NCI-H526 (cell line): ENCODE data around the gene RAB22A.

Experiments used
- DNase-seq, 2 experiments: peaks; one replicate each; lab custom pipeline; 2025; lab: John Stamatoyannopoulos, UW

The RAB22A gene

DNA sequence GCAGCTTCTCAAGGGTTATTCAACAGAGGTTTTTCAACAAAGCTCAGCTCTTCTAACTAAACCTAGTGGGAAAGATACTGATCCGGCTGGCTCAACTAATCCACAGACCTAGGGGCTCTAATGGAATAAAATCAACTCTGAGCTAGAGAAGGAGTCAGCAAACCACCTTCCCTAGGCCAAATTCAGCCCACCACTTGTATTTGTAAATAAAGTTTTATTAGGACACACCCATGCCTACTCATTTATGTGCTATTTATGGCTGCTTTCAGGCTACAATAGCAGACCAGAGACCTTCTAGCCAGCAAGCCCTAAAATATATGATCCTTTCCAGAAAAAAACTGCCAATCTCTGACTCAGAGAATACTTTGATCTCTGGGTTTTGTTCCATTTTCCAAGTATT, 6.0 kb upstream of the RAB22A start:
- no peak for DNase-seq

DNA sequence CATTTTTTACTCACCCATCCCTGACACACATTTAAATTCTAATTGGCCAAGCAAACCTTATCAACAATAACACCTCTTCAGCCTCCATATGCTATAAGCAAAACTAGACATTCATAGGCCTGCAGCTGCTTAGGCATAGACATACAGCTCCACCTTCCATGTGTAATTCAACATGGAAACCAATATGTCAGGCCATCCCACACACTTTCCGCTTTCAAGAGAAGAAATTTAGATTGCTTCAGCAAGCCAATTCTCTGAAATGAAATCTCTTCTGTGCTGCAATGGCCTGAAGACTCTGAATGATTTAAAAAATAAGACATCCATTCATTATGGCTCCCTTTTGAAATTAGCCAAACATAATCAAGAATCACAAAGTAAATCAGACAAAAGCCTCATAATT, 4.5 kb upstream of the RAB22A start:
- no peak for DNase-seq

DNA sequence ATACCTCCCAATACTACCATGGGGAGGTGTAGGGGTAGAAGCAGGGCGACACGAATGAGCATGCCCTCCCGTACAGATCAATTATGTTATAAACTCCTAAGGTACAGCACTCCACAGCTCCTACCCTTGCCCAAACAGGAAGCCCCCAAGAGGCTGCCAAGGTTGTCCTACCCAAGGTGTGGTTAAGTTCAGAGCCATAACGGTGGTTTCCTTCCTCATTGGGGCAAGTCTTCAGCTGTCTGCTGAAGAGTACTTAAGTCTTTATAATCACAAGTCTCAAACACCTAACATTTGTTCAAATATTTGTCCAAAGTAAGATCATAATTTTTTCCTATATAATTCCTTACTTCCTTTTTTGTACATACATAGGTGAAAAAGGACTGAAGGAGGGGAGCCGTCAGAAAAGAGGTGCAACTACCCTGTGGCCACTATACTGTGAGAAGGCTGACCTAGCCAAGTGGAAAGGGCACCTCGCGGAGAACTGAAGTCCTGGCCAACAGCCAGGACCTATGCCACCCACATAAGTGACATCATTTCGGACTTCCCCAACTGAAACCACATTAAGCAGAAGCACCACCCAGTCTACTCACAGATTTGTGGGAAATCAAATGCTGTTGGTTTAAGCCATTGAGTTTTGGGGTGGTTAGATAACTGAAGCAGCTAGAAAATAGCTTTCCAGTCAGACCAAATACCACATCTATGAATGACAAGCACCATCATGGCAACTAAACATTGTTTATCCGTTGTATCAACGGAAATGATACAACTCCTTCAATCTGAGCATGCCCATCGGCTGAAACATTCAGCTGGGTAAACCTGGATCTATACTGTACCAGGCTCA, 2.9 kb upstream of the RAB22A start:
- DNase-seq, result no peak

DNA sequence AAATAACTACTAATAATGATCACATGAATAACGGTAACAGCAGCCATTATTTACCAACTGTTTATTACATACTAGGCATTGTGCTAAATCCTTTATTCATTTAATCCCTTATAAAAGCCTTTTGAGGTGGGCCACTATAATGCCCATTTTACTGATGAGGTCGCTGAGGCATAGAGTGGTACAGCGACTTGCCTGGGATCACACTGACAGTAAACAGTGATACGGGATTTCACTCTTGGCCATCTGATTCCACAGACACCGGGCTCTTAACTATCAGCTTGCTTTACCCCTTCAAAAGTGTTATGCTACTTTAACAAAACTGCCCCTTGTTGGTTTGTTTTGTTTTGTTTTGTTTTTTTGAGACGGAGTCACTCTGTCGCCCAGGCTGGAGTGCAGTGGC, 2.2 kb upstream of the RAB22A start:
- DNase-seq, result no peak

DNA sequence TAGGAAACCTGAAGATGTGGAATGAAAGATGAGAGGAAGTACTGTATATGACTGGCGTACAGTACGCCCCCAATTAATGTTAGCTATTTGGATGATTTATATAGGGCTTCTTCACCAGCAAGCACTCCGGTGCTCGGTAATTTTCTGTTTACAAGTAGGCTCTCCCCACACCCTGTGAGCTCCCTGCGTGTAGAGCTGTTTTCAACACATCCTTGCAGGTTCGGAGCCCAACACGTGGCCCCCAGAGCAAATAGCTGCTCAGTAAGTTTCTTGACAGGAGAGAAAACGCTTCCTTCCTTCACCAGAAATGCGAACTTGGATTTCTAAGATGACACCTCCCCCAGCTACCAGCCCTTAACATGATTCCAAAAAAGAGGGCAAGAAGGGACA, 1.2 kb upstream of the RAB22A start:
- DNase-seq, result no peak

DNA sequence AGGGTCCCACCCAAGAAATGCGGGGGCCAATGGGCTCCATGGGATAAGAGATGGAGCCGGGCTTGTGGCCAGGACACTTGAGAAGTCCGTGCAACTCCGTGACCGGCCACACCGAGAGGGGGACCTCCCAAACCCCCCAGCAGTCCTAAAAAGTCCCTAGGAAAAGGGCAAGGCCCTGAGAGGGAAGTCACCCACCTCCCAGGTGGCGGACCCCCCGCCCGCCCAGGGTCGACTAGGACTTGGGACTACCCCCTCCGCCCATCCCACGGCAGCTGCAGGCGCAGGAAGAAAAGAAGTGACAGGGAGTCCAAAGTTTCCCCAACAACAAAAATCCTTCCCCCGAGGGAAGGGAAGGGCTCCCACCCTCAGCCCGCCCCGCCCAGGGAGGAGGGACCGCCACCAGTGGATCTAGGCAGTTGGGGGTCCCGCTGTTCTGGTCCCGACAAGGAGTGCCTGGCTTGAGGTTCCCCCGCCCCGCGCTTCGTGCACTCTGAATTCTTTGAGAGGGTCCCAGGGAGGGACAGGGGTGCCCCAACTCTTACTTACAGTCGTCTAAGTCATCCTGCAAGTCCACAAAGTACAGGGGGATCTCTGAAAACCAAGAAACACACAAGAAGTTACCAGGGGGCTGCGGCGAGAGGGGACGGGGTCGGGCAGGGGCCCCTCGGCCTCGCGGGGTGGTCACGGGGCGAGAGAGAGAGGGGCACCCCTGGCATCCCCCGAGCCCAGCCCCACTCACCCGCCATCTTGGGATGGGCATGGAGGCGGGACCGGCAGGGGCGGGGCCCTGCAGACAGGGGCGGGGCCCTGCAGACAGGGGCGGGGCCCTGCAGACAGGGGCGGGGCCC, 611 bp upstream of the RAB22A start:
- DNase-seq, result peak in 1 of 2 experiments; percentile 42

DNA sequence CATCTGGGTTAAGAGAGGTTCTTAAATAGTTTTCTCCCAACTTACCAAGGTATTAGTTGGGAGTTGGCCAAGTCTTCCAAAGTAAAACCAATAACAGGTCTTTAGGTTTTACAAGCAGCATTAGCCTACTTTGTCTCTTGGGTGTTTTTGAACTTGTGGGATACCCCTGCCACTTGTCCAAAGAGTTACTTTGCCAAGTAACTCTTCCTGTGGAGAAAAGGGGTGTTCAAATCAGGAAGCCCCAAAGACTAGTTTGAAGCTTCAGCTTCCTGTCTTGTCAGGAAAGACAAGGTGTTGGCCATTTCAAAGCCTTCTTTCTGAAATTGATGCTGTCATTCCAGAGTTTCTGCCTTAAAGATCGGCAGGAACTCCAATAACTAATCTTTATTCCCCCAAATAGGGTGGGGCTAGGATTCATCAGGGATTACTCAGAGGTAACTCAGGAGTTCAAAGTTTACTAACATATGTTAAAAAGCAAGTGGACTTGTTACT, 822 bp downstream of the RAB22A start:
- no peak for DNase-seq

DNA sequence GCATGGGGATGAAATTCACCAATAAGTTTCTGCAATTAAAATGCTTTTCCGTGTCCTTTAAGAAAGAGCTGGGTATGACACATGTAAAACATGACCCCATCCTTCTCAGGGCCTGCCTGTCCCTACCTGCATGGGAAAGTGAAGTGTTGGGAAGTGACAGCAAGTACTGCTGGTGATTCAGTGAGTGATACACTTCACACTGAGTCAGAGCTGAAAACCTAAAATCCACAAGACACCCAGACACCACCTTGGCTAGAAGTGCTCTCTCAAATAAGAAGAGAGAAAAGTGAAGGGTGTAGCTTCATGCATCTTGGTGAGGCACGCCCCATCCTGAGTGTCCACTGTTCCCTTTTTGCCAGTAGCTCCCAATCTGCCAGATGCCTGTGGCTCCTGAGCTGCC, 3.3 kb downstream of the RAB22A start:
- DNase-seq, result no peak

DNA sequence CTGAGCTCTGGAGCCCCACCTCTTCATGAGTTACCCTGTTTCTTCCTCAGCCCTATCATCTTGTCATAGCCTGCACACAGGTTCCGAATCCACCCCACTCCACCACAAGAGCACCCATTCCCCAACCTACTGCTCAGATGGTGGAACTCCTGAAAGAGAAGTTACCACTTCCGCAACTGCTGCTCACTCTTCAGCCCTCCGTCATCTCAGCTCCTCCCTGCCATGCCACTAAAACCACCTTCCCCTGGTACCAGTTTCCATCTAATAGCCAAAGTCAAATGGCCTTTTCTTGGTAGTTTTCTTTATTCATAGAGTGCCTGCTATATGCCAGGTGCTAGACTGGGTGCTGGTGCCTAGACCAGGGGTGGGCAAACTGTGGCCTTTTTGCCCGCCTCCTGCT, 3.9 kb downstream of the RAB22A start:
- DNase-seq, result no peak

DNA sequence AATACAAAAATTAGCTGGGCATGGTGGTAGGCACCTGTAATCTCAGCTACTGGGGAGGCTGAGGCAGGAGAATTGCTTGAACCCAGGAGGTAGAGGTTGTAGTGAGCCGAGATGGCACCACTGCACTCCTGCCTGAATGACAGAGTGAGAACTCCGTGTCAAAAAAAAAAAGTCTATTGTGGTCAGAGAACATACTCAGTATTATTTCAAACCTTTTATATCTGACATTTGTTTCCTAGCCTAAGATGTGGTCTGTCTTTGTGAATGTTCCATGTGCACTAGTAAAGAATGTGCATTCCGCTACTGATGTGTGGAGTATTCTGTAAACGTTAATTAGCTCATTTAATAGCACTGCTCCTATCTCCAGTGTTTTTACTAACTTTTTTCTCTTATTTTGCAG, 11.7 kb downstream of the RAB22A start:
- no peak for DNase-seq

DNA sequence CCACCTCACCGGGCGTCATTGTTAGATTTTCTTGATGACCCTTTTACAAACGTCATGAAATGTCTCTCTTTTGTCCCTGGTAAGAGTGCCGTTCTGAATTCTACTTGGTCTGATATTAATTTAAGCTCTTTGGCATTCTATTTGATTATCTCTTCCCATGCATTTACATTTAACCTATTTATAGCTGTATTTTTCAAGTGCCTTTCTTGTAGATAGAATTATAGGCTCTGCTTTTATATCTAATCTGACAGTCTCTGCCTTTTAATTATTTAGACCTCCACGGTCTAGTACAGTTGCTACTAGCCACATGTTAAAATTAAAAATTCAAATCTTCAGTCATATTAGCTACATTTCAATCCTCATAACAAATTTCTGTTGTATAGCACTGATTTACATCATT, 12.6 kb downstream of the RAB22A start:
- DNase-seq, result no peak

DNA sequence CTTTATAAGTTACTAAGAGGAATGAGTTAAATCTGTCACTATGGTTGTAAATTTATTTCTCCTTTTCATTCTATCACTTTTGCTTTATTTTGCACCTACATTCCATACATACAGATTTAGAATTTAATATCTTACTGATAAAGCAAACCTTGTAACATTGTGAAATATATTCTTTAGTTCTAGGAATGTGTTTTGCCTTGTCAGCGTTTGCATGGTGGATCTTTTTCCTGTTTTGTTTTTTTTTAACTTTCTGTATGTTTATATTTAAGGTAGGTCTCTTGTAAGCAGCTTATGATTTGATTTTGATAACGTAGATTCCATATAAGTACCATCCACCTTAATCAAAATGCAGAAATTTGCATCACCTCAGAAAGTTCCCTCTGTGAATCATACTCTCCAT, 16.4 kb downstream of the RAB22A start:
- no peak for DNase-seq

DNA sequence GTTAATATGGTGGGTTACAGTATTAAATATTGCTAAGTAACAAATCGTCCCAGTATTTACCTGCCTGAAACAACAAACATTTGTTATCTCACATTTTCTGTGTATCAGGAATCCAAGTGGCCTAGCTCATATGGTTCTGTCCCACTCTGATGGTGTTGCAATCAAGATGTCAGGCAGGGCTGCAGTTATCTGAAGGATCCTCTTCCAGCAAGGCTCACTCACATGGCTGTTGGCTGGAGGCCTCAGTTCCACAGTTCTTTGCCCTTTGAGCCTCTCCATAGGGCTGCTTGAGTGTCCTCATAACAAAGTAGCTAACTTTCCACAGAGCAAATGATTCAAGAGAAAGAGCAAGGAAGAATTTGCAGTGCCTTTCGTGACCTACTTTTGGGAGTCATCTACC, 17.7 kb downstream of the RAB22A start:
- no peak for DNase-seq

DNA sequence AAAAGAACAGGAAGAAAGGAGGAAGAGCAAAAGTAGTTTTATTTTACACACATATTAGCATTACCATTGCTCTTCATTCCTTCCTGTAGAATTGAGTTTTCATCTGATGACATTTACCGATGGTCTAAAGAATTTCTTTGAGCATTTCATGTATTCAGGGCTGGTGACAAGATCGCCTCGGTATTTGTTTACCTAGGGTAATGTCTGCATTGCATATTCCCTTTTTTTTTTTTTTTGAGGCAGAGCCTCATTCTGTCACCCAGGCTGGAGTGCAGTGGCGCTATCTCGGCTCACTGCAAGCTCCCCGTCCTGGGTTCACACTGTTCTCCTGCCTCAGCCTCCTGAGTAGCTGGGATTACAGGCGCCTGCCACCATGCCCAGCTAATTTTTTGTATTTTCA, 19.3 kb downstream of the RAB22A start:
- DNase-seq, result peak; percentile 43 to 50

DNA sequence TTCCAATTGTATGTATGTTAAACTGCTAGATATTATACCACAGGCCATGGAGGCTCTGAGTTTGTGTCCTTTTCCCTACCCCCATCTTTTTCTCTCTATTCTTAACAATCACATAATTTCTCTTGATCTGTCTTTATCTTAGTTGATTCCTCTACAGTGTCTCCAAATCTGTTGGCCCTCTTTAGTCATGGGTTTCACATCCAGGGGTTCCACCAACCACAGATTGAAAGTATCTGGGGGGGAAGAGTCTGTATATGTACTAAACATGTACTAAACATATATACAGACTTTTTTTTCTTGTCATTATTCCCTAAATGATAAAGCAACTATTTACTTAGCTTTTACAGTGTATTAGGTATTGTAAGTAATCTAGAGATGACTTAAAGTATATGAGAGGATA, 20.2 kb downstream of the RAB22A start:
- no peak for DNase-seq

DNA sequence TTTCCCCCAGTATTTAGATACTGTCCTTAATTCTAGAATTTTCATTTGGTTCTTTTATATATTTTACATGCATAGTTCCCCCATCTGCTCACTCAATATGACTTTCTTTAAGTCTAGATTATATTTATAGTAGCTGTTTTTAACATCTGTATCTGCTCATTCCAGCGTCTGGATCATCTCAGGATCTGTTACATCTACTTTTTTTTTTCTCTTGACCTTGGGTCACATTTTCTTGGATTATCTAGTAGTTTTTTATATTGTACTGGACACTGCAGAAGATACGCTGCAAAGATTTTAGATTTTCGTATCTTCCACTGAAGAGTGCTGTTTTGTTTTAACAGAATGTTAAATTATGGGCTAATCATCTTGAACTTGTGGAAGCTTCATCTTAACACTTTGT, 20.7 kb downstream of the RAB22A start:
- no peak for DNase-seq

DNA sequence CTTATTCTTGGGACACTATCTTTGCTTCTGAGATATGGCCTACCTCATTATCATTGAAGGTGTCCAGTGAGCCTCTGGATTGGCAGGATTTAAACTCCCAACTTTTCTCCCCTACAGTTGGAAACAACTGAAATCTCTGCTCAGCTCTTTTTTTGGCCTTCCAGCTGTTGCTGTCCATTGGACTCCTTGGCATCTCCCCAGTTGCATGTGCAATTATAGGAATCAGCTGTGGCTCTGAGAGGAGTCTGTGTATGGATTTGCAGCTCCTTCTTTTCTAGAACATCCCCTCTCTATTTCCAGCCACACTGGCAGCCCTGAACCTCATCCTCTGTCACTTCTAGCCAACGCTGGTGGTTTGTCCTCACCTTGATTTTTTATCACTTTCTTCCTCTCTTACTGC, 21.2 kb downstream of the RAB22A start:
- no peak for DNase-seq

DNA sequence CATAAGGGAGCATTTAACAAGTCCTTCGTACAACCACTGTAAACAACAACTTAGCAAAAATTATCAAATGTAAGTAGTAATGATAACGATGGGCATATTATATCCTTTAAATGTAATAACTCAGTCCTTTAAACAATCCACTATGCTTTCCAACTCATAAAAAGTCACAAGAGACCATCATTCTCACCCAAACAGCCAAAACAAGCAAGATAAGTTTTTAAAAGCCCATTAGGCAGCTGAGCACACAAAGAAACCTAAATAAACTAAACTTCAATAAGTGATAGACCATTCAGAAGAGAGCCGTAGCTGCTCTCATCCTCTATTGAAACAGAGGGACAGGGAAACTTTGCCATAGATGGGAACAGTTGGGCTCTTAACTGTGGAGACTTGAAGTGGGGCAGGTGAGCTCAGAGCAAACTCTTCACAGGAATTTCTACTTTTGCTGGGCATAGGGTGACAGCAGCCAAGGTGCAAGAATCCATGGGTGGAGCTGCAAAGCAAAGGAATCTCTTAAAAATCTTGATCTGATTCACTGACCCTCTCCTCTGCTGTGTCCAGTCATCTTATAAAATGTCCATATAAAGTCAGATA, 22.5 kb downstream of the RAB22A start:
- no peak for DNase-seq

DNA sequence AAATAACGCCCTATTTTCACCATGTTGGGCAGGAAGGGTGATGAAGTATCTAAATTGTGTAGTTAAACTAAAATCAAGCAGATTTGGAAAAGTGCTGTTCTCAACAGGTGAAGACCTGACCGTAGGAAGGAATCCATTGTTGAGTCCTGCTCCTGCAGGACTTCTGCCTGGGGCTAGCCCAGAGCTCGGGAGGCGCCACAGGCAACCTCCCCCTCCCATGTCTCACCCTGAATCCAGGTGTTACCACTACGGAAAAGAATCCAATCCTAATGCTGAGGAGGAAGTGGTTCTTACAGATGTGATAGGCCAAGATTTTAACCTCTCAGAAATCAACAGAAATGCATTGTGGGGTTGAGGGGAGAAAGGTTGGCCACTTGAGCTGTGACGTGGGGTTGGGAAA, 30.2 kb downstream of the RAB22A start:
- DNase-seq, result no peak

DNA sequence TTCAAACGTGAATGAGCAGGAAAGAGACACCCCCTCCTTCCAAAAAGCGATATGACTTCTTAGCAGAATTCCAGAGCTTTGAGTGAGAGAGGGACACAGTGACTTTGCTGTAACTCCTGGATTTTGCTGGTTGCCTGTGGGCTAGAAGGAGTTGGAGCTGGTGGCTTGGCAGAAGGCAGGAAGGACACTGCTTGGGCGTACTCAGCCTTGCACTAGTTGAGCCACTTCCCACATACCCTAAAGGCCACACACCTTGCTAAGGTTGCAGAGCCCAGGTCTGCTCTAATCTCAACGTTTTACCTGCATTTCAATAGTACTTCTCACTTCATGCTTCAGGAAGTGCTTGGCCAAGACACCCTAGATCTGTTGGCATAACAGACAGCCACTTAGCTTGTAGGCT, 30.6 kb downstream of the RAB22A start:
- DNase-seq, result no peak

DNA sequence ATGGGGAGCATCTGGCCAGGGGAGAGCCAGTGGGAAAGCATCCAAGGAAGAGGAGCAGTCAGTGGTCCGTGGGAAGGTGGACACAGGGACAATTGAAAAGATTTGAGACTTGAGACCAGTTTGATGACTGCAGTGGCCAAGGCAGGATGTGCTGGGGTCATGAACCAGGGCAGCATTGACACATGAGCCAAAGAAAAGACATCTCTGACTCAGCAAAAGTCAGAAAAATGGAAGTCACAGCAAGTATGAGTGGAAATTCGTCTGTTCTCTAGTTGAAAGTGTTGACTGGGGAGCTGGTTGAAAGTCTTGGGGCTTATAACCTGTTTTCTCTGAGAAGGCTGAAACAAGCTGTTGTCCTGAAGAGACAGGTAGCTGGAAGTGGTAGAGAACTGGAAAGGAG, 31.3 kb downstream of the RAB22A start:
- DNase-seq, result no peak

DNA sequence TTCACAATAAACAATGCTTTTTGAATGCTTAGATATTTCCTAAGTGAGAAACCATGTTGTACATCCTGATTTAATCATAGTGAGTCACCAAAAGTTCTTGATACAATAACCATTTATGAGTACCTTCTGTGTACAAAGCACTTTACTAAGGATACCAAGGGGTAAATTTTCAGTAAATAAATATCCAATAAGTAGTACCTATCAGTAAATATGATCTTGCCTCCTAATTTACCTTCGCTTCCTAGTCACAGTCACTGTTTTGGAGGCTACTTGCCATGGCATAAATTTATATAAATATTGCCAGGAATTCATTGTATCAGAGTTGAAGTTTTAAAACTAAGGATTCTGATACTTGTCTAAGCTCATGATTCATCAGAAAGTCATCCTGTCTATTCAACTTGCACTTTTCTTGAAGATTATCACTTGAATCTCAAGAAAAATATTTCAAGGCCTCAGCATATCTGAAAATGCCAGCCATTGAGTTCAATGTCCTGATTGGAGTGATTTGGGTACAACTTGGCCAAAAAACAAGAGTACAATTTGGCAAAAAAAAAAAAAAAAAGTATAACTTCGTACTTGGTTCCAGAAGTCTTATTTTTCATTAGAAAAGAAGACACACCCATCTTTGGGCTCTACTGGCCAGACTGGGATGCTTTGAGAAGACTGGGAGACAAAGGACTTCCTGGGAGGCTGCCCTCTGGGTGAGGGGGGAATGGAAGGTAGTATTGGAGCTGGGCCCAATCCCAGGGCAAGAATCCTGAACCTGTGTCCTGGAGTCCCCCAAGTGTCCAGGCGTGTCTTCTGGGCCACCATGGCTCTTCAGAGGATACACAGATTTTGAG, 32.8 kb downstream of the RAB22A start:
- no peak for DNase-seq
